GM19468 (cell line): ENCODE data around the gene SF3A2.

ENCODE experiments used
- ATAC-seq: cut with Tn5 transposase; IDR thresholded peaks from one replicate; pipeline ENCODE4 v1.9.1; 2021; ENCODE audit warnings: mild to moderate bottlenecking, moderate library complexity, moderate number of reproducible peaks; ENCODE audit not compliant: unreplicated experiment; ENCODE audit errors: extremely low read depth

Gene SF3A2

DNA sequence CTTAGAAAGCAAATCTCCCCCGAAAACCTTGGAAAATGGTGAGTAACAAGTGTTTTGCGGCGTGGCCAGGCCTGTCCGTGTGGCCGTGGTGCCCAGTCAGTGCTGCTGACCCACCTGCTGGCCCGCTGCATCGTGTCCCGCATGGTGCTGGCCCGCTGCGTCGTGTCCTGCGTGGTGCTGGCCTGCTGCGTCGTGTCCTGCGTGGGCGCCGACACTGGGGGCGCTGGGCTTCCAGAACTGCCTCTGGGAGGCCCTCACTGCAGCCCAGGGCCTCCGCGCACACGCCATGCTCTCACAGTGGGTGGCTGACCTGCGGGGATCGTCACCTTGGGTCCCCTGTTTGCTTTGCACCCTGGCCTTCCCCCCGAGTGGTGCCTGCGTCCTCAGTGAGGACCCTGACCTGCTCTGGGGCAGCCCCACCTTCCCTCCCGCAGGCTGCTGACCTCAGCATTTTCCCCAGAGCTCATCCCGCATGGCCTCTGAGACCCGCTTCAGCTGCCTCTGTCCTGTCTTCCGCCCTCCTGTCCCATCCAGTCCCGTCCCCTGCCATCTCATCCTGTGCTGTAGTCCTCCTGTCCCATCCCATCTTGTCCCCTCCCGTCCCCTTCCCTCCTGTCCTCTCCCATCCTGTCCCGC is 11.1 kb upstream of the SF3A2 start:
- ATAC-seq, result no peak

DNA sequence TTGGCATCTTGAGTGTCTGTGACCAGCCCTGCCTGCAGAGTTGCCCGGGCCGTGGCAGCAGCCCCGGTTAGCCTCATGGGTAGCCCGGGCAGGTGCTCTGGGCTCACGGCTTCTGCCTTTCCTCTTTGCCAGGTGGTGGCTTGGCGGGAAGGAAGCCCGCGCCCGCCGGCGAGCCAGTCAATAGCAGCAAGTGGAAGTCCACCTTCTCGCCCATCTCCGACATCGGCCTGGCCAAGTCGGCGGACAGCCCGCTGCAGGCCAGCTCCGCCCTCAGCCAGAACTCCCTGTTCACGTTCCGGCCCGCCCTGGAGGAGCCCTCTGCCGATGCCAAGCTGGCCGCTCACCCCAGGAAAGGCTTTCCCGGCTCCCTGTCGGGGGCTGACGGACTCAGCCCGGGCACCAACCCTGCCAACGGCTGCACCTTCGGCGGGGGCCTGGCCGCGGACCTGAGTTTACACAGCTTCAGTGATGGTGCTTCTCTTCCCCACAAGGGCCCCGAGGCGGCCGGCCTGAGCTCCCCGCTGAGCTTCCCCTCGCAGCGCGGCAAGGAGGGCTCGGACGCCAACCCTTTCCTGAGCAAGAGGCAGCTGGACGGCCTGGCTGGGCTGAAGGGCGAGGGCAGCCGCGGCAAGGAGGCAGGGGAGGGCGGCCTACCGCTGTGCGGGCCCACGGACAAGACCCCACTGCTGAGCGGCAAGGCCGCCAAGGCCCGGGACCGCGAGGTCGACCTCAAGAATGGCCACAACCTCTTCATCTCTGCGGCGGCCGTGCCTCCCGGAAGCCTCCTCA is 10.4 kb upstream of the SF3A2 start:
- no peak for ATAC-seq

DNA sequence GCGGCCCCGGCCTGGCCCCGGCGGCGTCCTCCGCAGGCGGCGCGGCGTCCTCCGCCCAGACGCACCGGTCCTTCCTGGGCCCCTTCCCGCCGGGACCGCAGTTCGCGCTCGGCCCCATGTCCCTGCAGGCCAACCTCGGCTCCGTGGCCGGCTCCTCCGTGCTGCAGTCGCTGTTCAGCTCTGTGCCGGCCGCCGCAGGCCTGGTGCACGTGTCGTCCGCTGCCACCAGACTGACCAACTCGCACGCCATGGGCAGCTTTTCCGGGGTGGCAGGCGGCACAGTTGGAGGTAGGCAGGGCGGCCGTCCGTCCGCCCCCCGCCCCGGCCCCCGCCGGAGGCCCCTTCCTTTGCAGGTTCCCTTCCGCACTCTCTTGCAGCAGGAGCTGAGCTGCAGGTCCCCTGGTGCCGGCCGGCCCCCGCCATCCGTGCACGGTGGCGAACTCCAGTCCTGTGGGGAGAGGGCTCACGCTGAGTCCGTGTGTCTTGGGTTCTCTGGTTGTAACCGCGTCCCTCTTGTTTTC is 9.7 kb upstream of the SF3A2 start:
- no peak for ATAC-seq

DNA sequence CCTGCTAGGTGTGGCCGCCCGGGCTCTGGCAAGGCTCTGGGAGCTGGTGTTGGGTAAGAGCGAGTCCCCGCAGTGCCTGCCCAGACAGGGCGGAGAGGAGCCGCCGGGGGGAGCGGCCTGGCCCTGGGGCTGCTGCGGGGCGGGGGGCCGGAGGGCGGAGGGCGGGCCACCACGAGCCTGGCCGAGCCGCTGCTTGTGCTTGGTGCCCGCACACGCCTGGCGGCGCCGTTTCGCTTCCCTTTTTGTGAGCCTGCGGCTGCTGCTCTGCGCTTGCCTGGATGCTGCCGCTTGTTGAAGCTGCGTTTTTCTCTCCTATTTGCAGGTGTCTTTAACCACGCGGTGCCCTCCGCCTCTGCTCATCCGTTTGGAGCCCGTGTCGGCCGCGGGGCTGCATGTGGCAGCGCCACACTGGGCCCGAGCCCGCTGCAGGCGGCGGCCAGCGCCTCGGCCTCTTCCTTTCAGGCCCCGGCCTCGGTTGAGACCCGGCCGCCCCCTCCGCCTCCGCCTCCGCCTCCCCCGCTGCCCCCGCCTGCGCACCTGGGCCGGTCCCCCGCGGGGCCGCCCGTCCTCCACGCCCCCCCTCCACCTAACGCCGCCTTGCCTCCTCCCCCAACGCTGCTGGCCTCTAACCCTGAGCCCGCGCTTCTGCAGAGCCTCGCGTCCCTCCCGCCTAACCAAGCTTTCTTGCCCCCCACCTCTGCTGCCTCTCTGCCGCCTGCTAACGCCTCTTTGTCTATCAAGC is 9.0 kb upstream of the SF3A2 start:
- ATAC-seq, result no peak

DNA sequence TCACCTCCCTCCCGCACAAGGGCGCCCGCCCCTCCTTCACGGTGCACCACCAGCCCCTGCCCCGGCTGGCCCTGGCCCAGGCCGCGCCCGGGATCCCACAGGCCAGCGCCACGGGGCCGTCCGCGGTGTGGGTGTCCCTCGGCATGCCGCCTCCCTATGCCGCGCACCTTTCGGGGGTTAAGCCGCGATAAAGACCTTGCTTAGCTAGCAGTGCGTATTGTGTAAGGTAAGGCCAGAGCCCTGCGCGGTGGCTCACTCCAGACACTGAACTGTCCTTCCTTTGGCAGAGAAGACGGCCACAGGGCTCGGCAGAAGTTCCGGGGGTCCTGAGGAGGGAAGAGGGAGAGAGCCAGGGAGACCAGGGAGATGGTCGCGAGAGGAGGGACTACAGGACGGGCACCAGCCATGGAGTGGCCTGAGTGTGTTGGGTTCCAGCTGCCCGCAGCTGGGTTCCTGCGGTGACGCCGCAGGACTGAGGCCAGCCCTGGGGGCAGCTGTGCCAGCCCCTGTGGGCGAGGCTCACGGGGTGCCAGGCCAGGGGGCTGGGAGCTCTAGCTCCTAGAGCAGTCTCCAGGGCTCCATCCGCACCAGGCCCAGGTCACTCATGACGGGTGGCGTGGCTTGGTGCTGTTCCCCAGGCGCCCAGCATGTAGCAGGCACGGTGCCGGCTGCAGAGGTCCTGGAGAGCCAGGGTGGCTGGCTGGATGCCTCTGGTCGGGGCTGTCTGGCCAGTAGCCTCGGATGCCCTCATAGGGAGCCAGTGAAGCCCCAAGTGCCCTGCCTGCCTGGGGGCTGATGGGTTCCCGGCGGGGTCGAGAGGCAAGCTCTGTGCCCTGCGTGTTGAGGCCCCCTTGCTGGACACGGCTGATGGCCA is 8.2 kb upstream of the SF3A2 start:
- no peak for ATAC-seq

DNA sequence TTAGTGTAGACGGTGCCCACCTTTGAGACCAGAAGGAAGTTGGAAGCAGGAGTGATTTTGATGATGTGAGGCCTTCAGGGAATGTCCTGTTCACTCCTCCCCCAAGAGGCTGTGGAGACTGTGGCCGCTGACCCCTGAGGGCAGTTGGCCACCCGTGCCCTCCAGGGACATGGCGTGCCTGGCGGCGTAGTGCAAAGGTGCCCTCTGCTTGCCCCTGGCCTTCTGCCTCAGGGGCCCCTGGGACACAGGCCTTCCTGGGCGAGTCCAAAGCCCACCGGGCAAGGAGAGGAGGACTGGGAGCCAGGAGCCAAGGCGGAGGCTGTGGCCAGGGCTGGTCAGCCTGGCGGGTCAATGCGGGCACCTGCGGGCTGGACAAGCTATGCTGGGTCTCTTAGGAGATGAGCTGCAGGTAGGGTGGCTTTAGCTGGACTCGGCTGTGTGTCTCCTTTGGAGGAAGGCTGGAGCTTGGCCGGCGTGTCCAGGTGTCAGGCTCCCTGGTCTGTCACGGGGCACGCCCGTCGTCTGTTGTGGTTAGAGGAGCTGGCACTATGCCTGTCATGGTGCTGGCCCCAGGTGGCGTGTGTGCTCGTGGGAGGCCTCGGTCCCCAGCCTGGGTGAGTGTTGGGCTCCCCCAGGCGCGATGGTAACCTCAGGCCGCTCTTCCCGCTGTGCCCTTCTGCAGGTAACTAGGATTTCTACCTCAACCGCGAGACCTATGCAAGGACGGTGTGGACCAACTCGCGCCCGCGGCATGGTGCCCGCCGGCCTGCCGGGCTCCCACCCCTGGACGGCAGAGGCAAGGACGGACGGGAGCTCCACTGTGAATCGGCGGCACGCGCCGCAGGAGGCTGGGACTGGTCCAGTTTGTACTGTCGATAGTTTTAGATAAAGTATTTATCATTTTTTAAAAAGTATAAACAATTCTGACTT is 7.3 kb upstream of the SF3A2 start:
- no peak for ATAC-seq

DNA sequence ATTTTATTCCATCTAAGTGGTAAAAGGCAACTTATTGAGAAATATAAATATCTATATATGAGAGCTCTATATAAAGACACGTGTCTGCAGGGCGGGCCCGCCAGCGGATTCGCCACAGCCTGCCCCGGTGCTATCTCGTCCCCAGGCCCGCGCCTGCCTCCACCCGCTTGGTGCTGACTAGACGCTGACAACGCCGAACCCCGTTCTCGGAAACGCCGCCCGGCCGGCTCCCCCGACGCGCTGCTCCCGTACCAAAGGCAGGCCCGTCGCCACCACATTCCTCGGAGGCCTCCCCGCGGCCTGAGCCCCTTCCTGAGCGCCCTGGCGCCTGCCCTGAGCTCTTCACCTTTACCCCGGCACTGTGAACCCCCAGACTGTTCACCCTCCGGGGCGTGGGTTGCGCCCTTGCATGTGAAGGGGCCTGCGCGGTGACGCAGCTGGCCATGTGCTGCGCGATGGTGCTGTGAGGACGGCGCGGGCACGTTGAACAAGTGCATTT is 6.5 kb upstream of the SF3A2 start:
- no peak for ATAC-seq

DNA sequence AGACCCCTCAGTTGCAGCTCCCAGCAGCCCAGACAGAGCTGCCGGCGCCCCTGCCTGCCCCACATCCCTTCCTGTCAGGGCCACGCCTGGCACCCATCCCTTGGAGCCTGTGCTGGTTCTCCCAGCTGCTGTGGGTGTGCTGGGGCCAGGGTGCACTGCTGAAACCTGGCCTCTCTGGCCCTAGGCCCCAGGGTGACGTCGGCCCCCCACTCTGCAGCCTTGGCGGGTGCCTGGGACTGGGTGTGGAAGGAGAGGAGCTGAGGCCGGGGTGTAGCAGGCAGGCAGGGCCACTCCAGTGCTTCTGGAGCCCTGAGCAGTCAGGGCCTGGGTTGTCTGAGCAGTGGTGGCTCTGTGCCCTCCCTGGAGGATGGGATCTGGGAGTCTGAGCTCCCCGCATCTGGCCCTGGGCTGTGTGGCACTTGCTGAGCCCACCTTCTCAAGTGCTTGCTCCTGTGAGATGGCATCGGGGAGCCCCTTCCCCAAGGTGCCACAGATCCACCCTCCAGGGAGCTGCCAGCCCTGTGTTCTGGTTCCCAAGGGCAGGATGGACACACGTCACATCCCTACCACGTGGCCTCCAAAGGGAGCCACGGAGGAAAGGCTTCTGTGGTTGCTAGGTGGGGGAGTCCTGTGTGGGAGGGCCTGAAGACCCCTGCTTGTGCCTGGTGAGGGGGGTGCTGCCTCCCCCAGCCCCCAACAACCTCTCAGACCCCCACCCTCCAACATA is 5.7 kb upstream of the SF3A2 start:
- ATAC-seq, result no peak

DNA sequence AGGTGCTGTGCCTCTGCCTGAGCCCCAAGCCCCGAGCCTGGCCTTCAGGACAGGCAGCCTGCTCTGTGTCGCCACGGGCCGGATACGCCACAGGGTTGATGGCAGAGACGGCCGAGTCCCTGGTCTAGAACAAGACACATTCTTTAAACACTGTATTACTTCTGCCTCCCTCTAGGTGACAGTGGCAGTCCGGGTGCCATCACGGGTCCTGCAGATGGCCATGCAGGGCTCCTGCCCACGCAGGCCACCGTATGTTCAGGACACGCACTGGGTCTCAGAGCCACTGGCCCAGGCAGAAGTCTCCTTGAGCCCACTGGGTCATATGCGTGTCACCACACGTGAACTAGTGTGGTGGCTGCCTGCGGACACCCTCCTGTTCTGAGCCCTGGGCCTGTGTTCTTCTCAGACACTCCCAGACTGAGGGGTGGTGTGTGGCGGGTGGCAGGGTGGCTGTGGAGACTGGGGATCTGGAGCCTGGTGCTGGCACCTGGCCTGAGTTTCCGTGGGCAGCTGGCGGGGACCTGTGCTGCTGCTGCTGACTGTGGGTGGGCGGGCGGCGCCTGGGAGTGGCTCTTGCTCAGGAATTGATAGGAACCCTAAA is 4.9 kb upstream of the SF3A2 start:
- no peak for ATAC-seq

DNA sequence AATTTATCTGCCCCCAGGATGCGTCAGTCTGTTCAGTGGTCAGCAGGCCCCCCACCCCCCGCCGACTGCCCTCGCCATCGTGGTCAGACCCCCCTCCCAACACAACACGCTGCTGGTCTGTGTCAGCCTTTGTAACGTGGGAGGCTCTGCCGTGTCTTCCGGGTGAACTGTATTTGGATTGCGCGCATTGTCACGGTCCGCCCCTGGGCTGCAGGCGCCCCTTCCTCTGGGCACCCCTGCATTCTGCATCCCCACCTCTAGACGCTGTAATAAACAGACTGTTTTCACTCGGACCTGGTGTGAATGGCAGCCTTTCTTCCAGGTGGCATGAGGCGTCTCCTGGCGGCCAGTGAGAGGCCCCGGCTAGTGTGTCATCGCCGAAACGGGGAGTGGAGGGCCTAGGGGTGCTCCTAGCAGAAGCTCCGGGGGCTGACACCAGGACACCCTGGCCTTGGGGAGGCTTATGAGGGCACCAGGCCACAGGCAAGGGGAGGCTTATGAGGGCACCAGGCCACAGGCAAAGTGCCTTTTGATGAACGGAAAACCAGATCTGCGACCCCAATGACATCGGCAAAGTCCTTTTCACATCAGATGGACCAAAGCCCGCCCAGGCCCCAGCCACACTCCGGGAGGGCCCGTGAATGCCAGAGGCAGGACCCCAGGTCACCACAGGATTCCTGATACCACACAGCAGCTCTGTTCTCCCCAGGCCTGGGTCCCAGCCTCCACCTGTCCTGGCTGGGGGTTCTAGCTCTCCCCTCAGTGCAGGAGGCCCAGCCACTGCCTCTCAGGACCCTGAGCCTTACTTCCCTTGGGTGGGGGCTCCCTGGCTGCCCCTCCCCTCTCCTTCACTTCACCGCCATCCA is 4.1 kb upstream of the SF3A2 start:
- ATAC-seq, result no peak

DNA sequence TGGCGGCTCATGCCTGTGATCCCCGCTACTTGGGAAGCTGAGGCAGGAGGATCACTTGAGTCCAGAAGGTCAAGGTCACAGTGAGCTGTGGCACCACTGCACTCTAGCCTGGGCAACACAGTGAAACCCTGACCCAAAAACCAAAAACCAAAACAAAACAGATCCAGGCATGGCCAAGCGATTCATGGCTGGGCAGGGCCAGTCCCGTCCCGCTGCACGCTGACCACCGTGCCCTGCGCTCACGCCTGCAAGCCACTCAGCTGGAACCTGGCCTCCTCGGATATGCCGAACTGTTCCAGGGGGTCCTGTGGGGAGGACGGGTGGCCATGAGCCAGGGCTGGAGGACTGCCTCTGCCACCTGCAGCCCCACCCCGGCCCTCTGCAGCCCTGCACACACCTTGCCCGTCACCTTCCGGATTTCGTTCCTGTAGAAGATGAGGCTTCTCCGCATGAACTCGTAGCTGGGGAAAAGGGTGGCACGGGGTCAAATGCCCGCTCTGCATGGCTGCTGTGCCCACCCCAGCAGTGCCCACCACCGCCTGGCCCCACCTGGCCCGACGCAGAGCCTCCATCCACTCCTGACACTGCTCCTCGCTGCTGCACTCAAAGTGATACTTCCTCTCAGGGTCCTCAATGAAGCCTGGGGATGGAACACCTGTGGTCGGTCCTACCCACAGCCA is 2.9 kb upstream of the SF3A2 start:
- no peak for ATAC-seq

DNA sequence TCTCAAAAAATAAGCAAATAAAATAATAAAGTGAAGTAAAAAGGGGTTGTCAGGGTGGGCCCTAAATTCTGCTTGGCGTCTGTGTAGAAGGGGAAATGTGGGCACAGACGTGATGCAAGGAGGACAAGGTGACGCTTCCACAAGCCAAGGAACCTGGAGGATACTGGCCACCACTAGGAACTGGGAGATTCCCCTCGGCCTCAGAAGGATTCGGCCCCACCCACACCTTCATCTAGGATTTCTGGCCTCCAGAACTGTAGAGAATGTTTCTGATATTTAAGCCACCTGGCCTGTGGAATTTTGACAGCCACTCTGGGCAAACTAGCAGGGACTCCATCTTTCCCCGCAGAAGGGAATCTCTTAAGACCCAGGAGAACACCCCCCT is 1.6 kb upstream of the SF3A2 start:
- no peak for ATAC-seq

DNA sequence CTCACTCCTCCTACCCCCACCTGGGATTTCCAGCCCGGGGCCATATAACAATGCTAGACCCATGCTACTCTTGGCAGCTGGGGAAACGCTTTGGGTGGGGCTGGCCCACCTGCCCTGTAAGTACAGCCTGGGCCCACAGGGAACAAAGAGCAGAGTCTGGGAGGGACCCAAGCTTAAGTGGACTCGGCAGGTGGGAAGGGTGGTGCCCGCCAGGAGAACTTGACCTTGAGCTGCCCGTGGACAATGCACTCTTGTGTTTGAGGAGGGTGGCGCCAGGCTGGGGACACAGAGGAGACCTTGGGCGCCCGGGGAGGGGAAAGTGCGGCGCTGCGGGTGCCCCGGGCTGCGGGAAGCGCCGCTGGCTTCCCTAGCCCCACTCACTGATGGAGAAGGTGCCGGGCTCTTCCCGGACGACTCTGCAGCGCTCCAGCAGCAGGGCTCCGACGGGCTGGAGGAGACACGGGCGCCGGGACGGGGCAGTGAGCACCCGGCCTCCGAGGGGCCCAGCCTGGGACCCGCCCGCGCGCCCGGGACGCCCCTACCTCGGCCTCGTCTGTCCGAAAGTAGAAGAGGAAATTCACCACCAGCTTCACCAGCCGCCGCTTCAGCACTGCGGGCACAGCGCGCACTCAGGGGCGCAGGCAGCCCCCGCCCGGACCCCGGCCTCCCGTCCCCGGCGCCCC is 1.1 kb upstream of the SF3A2 start:
- ATAC-seq, result no peak

DNA sequence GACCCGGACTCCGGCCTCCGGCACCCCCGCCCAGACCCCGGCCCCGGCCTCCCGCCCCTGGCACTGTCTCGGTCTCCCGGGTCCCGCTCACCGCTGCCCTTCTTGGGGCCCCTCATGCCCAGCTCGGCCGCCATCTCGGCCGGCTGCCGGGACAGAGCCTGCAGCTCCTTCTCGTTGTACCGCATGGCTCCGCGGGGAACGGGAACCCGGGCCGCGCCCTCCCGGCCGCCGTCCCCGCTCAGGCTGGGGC is 635 bp upstream of the SF3A2 start:
- ATAC-seq, result no peak

DNA sequence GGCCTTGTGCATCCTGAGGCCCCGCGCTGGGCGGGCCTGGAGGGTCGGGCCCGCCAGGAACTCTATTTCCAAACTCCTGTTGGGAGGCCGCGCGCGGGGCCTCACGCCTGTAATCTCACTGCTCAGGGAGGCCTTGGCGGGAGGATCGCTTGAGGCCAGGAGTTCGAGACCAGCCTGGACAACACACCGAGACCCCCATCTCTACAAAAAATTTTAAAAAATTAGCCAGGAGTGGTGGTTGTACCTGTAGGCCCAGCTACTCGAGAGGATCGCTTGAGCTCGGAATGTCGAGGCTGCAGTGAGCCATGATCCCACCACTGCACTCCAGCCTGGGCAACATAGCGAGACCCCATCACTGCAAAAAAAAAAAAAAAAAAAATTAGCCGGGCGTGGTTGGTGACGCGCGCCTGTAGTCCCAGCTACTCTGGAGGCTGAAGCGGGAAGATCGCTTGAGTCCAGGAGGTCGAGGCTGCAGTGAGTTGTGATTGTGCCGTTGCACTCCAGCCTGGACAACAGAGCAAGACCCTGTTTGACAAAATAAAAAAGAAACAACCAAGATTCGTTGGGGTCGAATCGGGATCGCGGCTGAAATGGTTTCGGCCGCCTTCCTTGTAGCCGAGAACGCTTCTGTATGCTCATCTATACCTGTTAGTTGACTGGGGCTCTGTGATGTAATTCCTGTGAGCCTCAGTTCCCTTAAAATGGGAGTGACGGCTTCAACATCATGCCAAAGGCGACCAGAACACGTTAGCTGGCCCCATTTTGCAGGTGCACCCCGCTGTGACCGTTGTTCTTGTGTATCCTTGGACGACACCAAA is 636 bp downstream of the SF3A2 start:
- ATAC-seq, result no peak

DNA sequence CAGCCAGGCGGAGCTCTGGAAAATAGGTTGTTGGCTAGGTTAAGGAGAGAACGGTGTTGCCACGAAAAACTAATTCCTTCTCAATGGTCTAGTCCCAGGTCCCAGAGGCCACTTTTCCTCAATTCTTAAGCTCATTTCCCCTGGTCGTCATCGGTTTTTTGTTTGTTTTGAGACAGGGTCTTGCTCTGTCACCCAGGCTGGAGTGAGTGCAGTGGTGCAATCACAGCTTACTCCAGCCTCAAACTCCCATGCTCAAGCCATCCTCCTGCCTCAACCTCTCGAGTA is 1.2 kb downstream of the SF3A2 start:
- no peak for ATAC-seq
